T47D (cell line): ENCODE measurements around the gene VCAM1.

Experiments
- DNase-seq, 2 experiments: peaks; one replicate each; pipeline versions ENCODE4 v3.0.0 to v3.0.0-alpha.2; 2011 to 2012; ENCODE audit warnings: low read depth in 1 of 2, low spot score in 1 of 2
- JUND ChIP-seq: IDR thresholded peaks from 2 replicates; pipeline ENCODE4 v1.6.1; 2012; ENCODE audit warnings: low read depth
- in situ Hi-C: cut with HindIII; loops from 2 replicates; pipeline ENCODE4 v1.10.0; 2016; ENCODE audit warnings: low sequenced_read_pairs, low pct_unique_long_range_greater_than_20kb

VCAM1 gene, protein sequence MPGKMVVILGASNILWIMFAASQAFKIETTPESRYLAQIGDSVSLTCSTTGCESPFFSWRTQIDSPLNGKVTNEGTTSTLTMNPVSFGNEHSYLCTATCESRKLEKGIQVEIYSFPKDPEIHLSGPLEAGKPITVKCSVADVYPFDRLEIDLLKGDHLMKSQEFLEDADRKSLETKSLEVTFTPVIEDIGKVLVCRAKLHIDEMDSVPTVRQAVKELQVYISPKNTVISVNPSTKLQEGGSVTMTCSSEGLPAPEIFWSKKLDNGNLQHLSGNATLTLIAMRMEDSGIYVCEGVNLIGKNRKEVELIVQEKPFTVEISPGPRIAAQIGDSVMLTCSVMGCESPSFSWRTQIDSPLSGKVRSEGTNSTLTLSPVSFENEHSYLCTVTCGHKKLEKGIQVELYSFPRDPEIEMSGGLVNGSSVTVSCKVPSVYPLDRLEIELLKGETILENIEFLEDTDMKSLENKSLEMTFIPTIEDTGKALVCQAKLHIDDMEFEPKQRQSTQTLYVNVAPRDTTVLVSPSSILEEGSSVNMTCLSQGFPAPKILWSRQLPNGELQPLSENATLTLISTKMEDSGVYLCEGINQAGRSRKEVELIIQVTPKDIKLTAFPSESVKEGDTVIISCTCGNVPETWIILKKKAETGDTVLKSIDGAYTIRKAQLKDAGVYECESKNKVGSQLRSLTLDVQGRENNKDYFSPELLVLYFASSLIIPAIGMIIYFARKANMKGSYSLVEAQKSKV

DNA sequence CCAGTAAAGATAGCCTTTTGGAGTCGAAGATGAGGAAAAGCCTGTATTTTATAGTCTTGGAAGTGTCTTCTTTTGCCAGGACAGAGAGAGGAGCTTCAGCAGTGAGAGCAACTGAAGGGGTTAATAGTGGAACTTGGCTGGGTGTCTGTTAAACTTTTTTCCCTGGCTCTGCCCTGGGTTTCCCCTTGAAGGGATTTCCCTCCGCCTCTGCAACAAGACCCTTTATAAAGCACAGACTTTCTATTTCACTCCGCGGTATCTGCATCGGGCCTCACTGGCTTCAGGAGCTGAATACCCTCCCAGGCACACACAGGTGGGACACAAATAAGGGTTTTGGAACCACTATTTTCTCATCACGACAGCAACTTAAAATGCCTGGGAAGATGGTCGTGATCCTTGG lies at the start of gene VCAM1:
Gene VCAM1 (plus strand): TSS at position 253 of the 400 bp plus-strand sequence. CDS start 119 bp downstream, at position 372.
- in situ Hi-C loops, result no loop called here
- DNase-seq, result no peak
- no peak for TF ChIP-seq JUND

GRCh38 chr1:100670083-100670482 lies 49.5 kb upstream of the VCAM1 start:
- no peak for TF ChIP-seq JUND
- in situ Hi-C loops, result no loop called here
- no peak for DNase-seq

GRCh38 chr1:100671601-100672000 lies 47.9 kb upstream of the VCAM1 start:
- no peak for TF ChIP-seq JUND
- DNase-seq, result no peak
- in situ Hi-C loops, result no loop called here

DNA sequence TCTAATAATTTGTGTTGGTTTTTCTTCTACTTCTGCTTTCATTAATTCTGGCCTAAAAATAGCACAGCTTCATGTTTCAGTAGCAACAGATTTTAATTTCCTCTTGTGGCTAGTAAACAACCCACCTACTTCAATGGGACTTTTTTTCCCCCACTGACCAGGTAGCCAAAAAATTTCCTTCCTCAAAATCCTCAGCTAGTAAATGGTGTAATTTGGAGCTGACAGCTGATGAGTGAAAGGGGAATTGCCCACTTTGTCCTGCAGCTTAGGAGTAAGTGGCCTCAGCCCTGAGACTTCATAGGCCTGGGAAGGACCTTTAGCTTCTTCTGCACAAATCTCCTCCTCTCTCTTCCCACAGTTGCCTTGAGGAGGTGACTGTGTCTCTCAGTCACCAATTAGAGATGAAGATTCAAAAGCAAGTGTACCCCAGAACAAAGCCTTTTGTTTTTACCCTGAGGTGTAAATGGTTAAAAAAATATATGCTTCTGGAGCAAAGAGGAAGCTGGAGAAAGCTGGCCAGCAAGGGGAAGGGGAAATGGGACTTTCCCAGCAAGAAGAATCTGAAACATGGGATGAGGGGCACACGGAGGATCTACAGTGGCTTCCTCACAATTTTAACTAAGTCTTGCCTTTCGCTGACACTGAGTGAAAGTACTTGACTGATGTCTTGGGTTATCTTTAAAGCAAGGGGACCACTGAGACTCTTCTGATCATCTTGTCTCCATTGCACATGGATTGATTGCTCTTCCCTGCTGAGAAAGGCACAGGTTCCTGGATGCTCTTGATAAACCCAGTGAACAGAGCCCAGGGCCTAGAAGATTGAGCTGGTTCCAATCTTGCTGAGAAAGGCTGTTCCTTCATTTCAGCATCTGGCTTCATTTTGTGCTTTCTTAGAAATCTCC lies 35.8 kb upstream of the VCAM1 start:
- no peak for TF ChIP-seq JUND
- in situ Hi-C loops, result no loop called here
- DNase-seq, result no peak

DNA sequence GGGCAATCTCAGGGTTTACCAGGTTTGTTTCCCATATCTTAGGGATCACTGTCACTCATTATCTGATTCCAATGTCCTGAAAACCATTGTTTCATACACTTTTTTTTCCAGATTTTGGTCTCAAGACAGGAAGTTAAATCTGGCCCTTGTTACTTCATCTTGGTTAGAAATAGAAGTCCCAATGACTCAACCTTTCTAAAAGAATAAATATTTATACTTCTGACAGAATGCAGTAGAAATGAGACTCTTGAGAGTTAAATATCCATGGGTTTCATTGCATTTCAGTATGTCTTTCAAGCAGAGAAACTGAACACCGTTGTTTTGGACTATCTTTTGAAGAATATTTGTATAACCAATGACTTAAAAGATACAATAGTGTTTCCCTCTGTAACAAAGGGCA lies 19.8 kb upstream of the VCAM1 start:
- no peak for DNase-seq
- in situ Hi-C loops, result no loop called here
- no peak for TF ChIP-seq JUND

GRCh38 chr1:100700586-100700985 lies 19.0 kb upstream of the VCAM1 start:
- in situ Hi-C loops, result no loop called here
- no peak for TF ChIP-seq JUND
- no peak for DNase-seq

DNA sequence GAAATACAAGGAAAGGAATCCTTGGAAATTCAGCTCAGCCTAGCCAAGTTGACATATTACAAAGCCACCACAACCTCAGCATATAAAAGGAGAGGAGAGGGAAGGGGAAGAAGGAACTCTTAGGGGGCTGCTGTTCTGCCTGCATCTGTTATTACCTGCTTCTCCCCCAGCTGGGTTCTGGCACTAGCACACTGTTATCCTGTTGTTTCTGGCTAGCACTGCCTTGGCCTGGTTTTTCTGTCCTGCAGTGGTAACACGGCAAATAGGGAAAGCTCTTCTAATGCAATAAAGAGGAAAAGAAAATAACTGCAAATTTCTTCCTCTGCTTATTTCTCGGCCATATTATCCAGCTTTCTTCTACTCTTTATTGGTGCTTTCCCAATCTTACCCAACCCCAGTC lies 16.5 kb upstream of the VCAM1 start:
- in situ Hi-C loops, result no loop called here
- no peak for TF ChIP-seq JUND

GRCh38 chr1:100703716-100704115 lies 15.8 kb upstream of the VCAM1 start:
- in situ Hi-C loops, result no loop called here
- DNase-seq, result no peak
- TF ChIP-seq JUND, result no peak

More for the DNA sequence above, 16.5 kb upstream of the VCAM1 start:
- no peak for DNase-seq

- DNase-seq, result no peak
- in situ Hi-C loops, result no loop called here
Observed at GRCh38 chr1:100704473-100704872, 15.1 kb upstream of the VCAM1 start.

GRCh38 chr1:100706296-100706695 lies 13.2 kb upstream of the VCAM1 start:
- in situ Hi-C loops, result no loop called here

More at GRCh38 chr1:100704473-100704872, 15.1 kb upstream of the VCAM1 start:
- no peak for TF ChIP-seq JUND

GRCh38 chr1:100706856-100707255 lies 12.7 kb upstream of the VCAM1 start:
- in situ Hi-C loops, result no loop called here
- TF ChIP-seq JUND, result no peak
- no peak for DNase-seq

More at GRCh38 chr1:100706296-100706695, 13.2 kb upstream of the VCAM1 start:
- TF ChIP-seq JUND, result no peak
- DNase-seq, result no peak

DNA sequence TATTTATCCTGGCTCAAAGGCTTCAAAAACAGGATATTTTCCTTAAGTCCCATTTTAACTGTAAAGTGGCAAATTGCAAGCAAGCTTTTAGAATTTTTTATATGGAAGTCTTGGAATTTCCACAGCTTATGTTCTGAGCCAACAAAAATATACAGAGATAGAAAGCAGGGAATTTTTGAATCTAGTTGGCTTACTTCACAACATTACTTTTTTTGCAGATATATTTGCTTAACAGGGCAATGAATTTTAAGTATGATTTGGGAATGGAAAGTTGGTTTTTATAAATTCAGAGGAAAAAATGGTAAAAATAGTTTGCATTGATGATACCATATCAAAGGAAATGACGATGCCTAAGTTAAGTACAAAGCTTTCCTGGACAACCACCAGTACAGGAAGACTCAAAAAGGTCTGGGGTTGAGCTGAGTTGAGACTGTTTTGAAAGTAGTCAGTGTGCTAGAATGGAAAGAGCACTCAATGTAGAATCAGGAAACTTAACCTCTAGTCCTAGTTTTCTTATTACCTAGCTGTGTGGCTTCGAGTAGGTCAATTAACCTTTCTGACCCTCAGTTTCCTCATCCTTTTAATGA lies 11.0 kb upstream of the VCAM1 start:
- no peak for DNase-seq
- in situ Hi-C loops, result no loop called here
- no peak for TF ChIP-seq JUND
